H1 (cell line): ENCODE data around the gene SEMA6D. TPM values are rescaled to one million over a fixed set of nuclear protein-coding genes. Genes with fewer than 3 reads are reported as not detected.

Experiments used
- CTCF ChIA-PET: fragments of 300-600 bp; sonication (Branson Sonifier 250); formaldehyde crosslinking; loops from one replicate; lab custom pipeline; 2021; ENCODE audit not compliant: partially characterized antibody; lab: Charles Lee
- POLR2A ChIA-PET: fragments of 300-600 bp; sonication (Branson Sonifier 250); formaldehyde crosslinking; loops from one replicate; lab custom pipeline; 2021; ENCODE audit warnings: inconsistent platforms; ENCODE audit not compliant: partially characterized antibody; lab: Charles Lee
- DNase-seq, 2 experiments: peaks; one replicate each; pipeline versions ENCODE4 v3.0.0 to v3.0.0-alpha.2; 2010 to 2022; ENCODE audit warnings: low spot score in 2 of 2, low read depth in 1 of 2, mixed read lengths in 1 of 2
- FAIRE-seq: peaks from 2 replicates; lab custom pipeline; 2011; peaks lifted over from hg19 to GRCh38; lab: Jason Lieb, UNC
- H2AFZ ChIP-seq: 2 replicates; pipeline ENCODE4 v1.8.1; 2012; ENCODE audit warnings: low read length, inconsistent platforms
- H2AK5ac ChIP-seq: 2 replicates; pipeline ENCODE4 v1.6.1; 2013; ENCODE audit warnings: low read depth, low read length
- H2BK120ac ChIP-seq: replicated peaks from 2 replicates; pipeline ENCODE3; 2013; ENCODE audit warnings: low read depth, low read length, inconsistent platforms
- H2BK12ac ChIP-seq: 2 replicates; pipeline ENCODE4 v1.6.1; 2013; ENCODE audit warnings: low read depth, low read length
- H2BK15ac ChIP-seq: 2 replicates; pipeline ENCODE4 v1.6.1; 2013; ENCODE audit warnings: low read length
- H2BK20ac ChIP-seq: 2 replicates; pipeline ENCODE4 v1.6.1; 2013; ENCODE audit warnings: low read length
- H2BK5ac ChIP-seq: 2 replicates; pipeline ENCODE4 v1.6.1; 2013; ENCODE audit warnings: low read depth, low read length
- H3K14ac ChIP-seq: 2 replicates; pipeline ENCODE4 v1.6.1; 2013; ENCODE audit warnings: inconsistent platforms; ENCODE audit not compliant: insufficient read length
- H3K18ac ChIP-seq: 2 replicates; pipeline ENCODE4 v1.6.1; 2013; ENCODE audit warnings: low read length; ENCODE audit errors: extremely low read depth
- H3K23ac ChIP-seq: 2 replicates; pipeline ENCODE4 v1.6.1; 2013; ENCODE audit warnings: inconsistent platforms; ENCODE audit not compliant: insufficient read length
- H3K23me2 ChIP-seq: 2 replicates; pipeline ENCODE4 v1.6.1; 2013; ENCODE audit warnings: low read depth, low read length
- H3K27ac ChIP-seq: 2 replicates; pipeline ENCODE4 v1.6.1; 2011; ENCODE audit warnings: low read depth, low read length, inconsistent platforms
- H3K27me3 ChIP-seq, 4 experiments: replicated peaks in 1 of 4; 1 replicate in 1 of 4; 2 replicates in 3 of 4; pipeline versions ENCODE4 v1.6.1 to v1.8.1; 2011 to 2013; ENCODE audit warnings: low read length in 3 of 4, mild to moderate bottlenecking in 3 of 4, inconsistent platforms in 2 of 4, mixed read lengths in 2 of 4, moderate library complexity in 1 of 4; ENCODE audit not compliant: control insufficient read depth in 3 of 4, insufficient read depth in 3 of 4; ENCODE audit errors: extremely low read depth in 1 of 4
- H3K36me3 ChIP-seq, 4 experiments: 2 replicates each; pipeline versions ENCODE4 v1.6.1 to v1.8.1; 2011 to 2013; ENCODE audit warnings: mild to moderate bottlenecking in 4 of 4, low read length in 3 of 4, moderate library complexity in 2 of 4, control low read depth in 1 of 4, inconsistent platforms in 1 of 4; ENCODE audit not compliant: insufficient read depth in 4 of 4, control insufficient read depth in 2 of 4
- H3K4ac ChIP-seq: replicated peaks from 2 replicates; pipeline ENCODE3; 2013; ENCODE audit warnings: low read length, low read depth, mixed read lengths, inconsistent platforms; ENCODE audit not compliant: insufficient read length
- H3K4me1 ChIP-seq, 4 experiments: replicated peaks in 1 of 4; 1 replicate in 1 of 4; 2 replicates in 3 of 4; pipeline versions ENCODE4 v1.6.1 to v1.8.1; 2011 to 2013; ENCODE audit warnings: low read length in 3 of 4, inconsistent platforms in 2 of 4, mixed read lengths in 1 of 4; ENCODE audit not compliant: insufficient read depth in 4 of 4, control insufficient read depth in 3 of 4
- H3K4me2 ChIP-seq, 2 experiments: 2 replicates each; pipeline versions ENCODE4 v1.6.1 to v1.8.1; 2011 to 2013; ENCODE audit warnings: low read depth in 2 of 2, low read length in 2 of 2, control low read depth in 1 of 2, inconsistent platforms in 1 of 2, mild to moderate bottlenecking in 1 of 2; ENCODE audit not compliant: insufficient read depth in 1 of 2
- H3K4me3 ChIP-seq, 4 experiments: fragments of 200-600, 300-600 bp in 1 of 4; sonication (generic), shearing (Covaris generic), sonication (Bioruptor Twin) in 1 of 4; 2 replicates each; pipeline versions ENCODE4 v1.5.1 to v1.8.1; 2011 to 2016; ENCODE audit warnings: low read length in 4 of 4, low read depth in 3 of 4, control low read depth in 2 of 4, inconsistent platforms in 2 of 4, mild to moderate bottlenecking in 2 of 4, mixed read lengths in 1 of 4, moderate library complexity in 1 of 4; ENCODE audit not compliant: insufficient read depth in 2 of 4; ENCODE audit errors: extremely low read depth in 1 of 4
- H3K56ac ChIP-seq: replicated peaks from 2 replicates; pipeline ENCODE3; 2013; ENCODE audit warnings: low read depth, mild to moderate bottlenecking, mixed read lengths, low read length, inconsistent platforms; ENCODE audit not compliant: insufficient read length
- H3K79me1 ChIP-seq: 2 replicates; pipeline ENCODE4 v1.6.1; 2013; ENCODE audit warnings: low read depth, low read length, control low read depth
- H3K79me2 ChIP-seq, 2 experiments: 2 replicates each; pipeline versions ENCODE4 v1.6.1 to v1.8.1; 2012 to 2013; ENCODE audit warnings: low read length in 2 of 2, mild to moderate bottlenecking in 2 of 2, inconsistent platforms in 1 of 2; ENCODE audit not compliant: insufficient read depth in 2 of 2, control insufficient read depth in 1 of 2
- H3K9ac ChIP-seq, 4 experiments: replicated peaks in 1 of 4; 1 replicate in 1 of 4; 2 replicates in 3 of 4; pipeline versions ENCODE4 v1.6.1 to v1.8.1; 2011 to 2013; ENCODE audit warnings: low read depth in 3 of 4, low read length in 3 of 4, control low read depth in 2 of 4, mild to moderate bottlenecking in 2 of 4, moderate library complexity in 2 of 4, inconsistent platforms in 1 of 4; ENCODE audit errors: extremely low read depth in 1 of 4
- H3K9me3 ChIP-seq, 2 experiments: 2 replicates each; pipeline versions ENCODE4 v1.6.1 to v1.8.1; 2012 to 2013; ENCODE audit warnings: mild to moderate bottlenecking in 2 of 2, moderate library complexity in 2 of 2, control low read depth in 1 of 2, inconsistent platforms in 1 of 2, low read depth in 1 of 2, low read length in 1 of 2, mixed read lengths in 1 of 2; ENCODE audit not compliant: insufficient read depth in 2 of 2
- H4K20me1 ChIP-seq, 2 experiments: replicated peaks in 1 of 2; 2 replicates each; pipeline versions ENCODE3 to v1.8.1; 2011 to 2013; ENCODE audit warnings: inconsistent platforms in 2 of 2, low read length in 2 of 2, mild to moderate bottlenecking in 1 of 2; ENCODE audit not compliant: insufficient read depth in 2 of 2, control insufficient read depth in 1 of 2
- H4K5ac ChIP-seq: 2 replicates; pipeline ENCODE4 v1.6.1; 2013; ENCODE audit warnings: low read length, low read depth, mixed read lengths, inconsistent platforms; ENCODE audit not compliant: insufficient read length
- H4K8ac ChIP-seq: 2 replicates; pipeline ENCODE4 v1.8.0; 2013; ENCODE audit warnings: mild to moderate bottlenecking, moderate library complexity, low read length, inconsistent platforms; ENCODE audit not compliant: insufficient read depth; ENCODE audit errors: extremely low read depth
- H4K91ac ChIP-seq: replicated peaks from 2 replicates; pipeline ENCODE3; 2013; ENCODE audit warnings: low read length, mixed read lengths, inconsistent platforms; ENCODE audit not compliant: insufficient read length
- CEBPB ChIP-seq: IDR thresholded peaks from 2 replicates; pipeline ENCODE4 v1.6.1; 2012; ENCODE audit warnings: low read depth, low read length
- CREB1 ChIP-seq: IDR thresholded peaks from 2 replicates; pipeline ENCODE4 v1.6.1; 2012; ENCODE audit warnings: inconsistent platforms
- E2F6 ChIP-seq: IDR thresholded peaks from 2 replicates; pipeline ENCODE4 v1.6.1; 2012; ENCODE audit warnings: inconsistent platforms
- FOSL1 ChIP-seq: IDR thresholded peaks from 2 replicates; pipeline ENCODE4 v1.6.1; 2011; ENCODE audit warnings: mild to moderate bottlenecking, low read depth, low read length, moderate library complexity; ENCODE audit not compliant: insufficient read depth
- PHF8 ChIP-seq: fragments of 200-600 bp; sonication (generic); conservative IDR thresholded peaks from 2 replicates; pipeline ENCODE4 v1.7.1; 2012; ENCODE audit warnings: low read depth, mild to moderate bottlenecking, inconsistent platforms, low read length, moderate library complexity
- SP2 ChIP-seq: IDR thresholded peaks from 2 replicates; pipeline ENCODE4 v1.6.1; 2012; ENCODE audit warnings: mild to moderate bottlenecking, low read length, inconsistent platforms
- TBP ChIP-seq: IDR thresholded peaks from 2 replicates; pipeline ENCODE4 v1.6.1; 2011; ENCODE audit warnings: low read depth, low read length, improper control_type of control experiment
- USF2 ChIP-seq: IDR thresholded peaks from 2 replicates; pipeline ENCODE4 v1.6.1; 2011; ENCODE audit warnings: low read length, improper control_type of control experiment
- ZNF274 ChIP-seq: IDR thresholded peaks from 2 replicates; pipeline ENCODE4 v1.7.0; 2012; ENCODE audit warnings: low read length, borderline replicate concordance; ENCODE audit errors: extremely low read depth
- WGBS, 2 experiments: shearing (Covaris generic) in 1 of 2; methylation state at CpG; one replicate each; pipeline versions ENCODE4 v1.1.6 to v1.1.7; 2013 to 2015; ENCODE audit warnings: low lambda C conversion rate in 2 of 2, mixed read lengths in 2 of 2, inconsistent platforms in 1 of 2, low coverage in 1 of 2, missing lambda C conversion rate in 1 of 2; ENCODE audit not compliant: insufficient replicate concordance in 2 of 2, insufficient coverage in 1 of 2, insufficient read length in 1 of 2; ENCODE audit errors: extremely low coverage in 1 of 2, missing lambda C conversion rate in 1 of 2; 5-methylcytosine and 5-hydroxymethylcytosine counted together
- polyA plus RNA-seq, 7 experiments: library from polyadenylated mRNA; depleted of rRNA in 3 of 7; stranded (reverse) in 5 of 7; unstranded in 2 of 7; fragments of >200 nt in 5 of 7; fragments of 200-250 nt in 2 of 7; gene quantifications; 1 replicate in 5 of 7; 2 replicates in 1 of 7; 4 replicates in 1 of 7; pipeline versions ENCODE4 v1.2.1 to v1.2.3, GENCODE V29; 2011 to 2013; ENCODE audit warnings: missing spikeins in 2 of 7, mixed read lengths in 2 of 7
- total RNA-seq: library from RNA; stranded (reverse); fragmentation: NEBNext Ultra II Directional; extraction: Animal tissue kit (Norgen Biotek cat#: 25700); gene quantifications from 2 replicates; pipeline ENCODE4 v1.2.1, GENCODE V29; 2021

Gene SEMA6D
- total and polyA plus RNA-seq, 2 of the 8 experiments (the other 6 are each of a cell fraction or from before 2014, with no cell fraction given): 2.2 to 3.8 TPM

- H3K14ac ChIP-seq: no peak overlapping the region
- H4K8ac ChIP-seq: no peak overlapping the region
- no peak overlapping the region for H4K5ac ChIP-seq
- H3K79me1 ChIP-seq: no peaks in the 10 kb centered on the region
- WGBS, 2 experiments: 96% methylated on average over 3 of the region's 3 CpGs; no CpG with 5 or more reads in 1 of the 2 experiments
- no peak for FAIRE-seq
- H3K23me2 ChIP-seq: no peaks in the 10 kb centered on the region
- H2AK5ac ChIP-seq: no peak overlapping the region
- H4K91ac ChIP-seq: no peak overlapping the region
- H4K20me1 ChIP-seq: no peaks in the 10 kb centered on the region
- no peak overlapping the region for H2BK20ac ChIP-seq
- no peak overlapping the region for H2BK120ac ChIP-seq
- no peak overlapping the region for H3K9ac ChIP-seq
- POLR2A ChIA-PET: no interaction called here
- H3K36me3 ChIP-seq: no peaks in the 10 kb centered on the region
- H3K4me3 ChIP-seq: no peak overlapping the region
- H3K27me3 ChIP-seq: no peaks in the 10 kb centered on the region
- H3K4me1 ChIP-seq: no peaks in the 10 kb centered on the region
- H3K18ac ChIP-seq: no peak overlapping the region; the same call in 1 of the 2 replicates
- no peak overlapping the region for H2AFZ ChIP-seq
- CTCF ChIA-PET: interaction anchor here (1.5 kb wide), 1 partner anchor 280 kb away, joined by 4 read pairs; no protein-coding TSS in a partner anchor
- H3K9me3 ChIP-seq: no peaks in the 10 kb centered on the region
- no peak overlapping the region for H3K56ac ChIP-seq
- no peak overlapping the region for H3K23ac ChIP-seq
- H2BK5ac ChIP-seq: no peak overlapping the region
- no peak overlapping the region for H3K27ac ChIP-seq
- DNase-seq: no peak
- no peaks in the 10 kb centered on the region for H3K79me2 ChIP-seq
- no peak overlapping the region for H3K4me2 ChIP-seq
- H2BK15ac ChIP-seq: no peak overlapping the region
- H2BK12ac ChIP-seq: no peak overlapping the region
- H3K4ac ChIP-seq: no peak overlapping the region
- TF ChIP-seq ZNF274: no peak
- no peak for TF ChIP-seq CREB1
- TF ChIP-seq TBP: no peak
- no peak for TF ChIP-seq CEBPB
- TF ChIP-seq FOSL1: no peak
- TF ChIP-seq SP2: no peak
- TF ChIP-seq PHF8: no peak
- no peak for TF ChIP-seq E2F6
- no peak for TF ChIP-seq USF2
These were observed 8.9 kb upstream of the SEMA6D start for GRCh38 chr15:47708161-47708980.
